B cell (primary cell): ENCODE measurements around the gene VPS25. TPM values are rescaled to one million over a fixed set of nuclear protein-coding genes. Genes with fewer than 3 reads are reported as not detected.

Source experiments
- ATAC-seq: fragments of 200-7000 bp; cut with Tn5 transposase; one replicate; pipeline ENCODE4 v1.10.0; 2021; ENCODE audit warnings: low read depth, mild to moderate bottlenecking, moderate number of reproducible peaks, moderate library complexity
- CTCF ChIA-PET: fragments of 350-600 bp; sonication (Branson Sonifier 250); formaldehyde crosslinking; loops from one replicate; lab custom pipeline; 2021; ENCODE audit warnings: antibody characterized with exemption, inconsistent platforms; lab: Charles Lee
- POLR2A ChIA-PET: fragments of 350-600 bp; sonication (Branson Sonifier 250); formaldehyde crosslinking; loops from one replicate; lab custom pipeline; 2021; ENCODE audit warnings: antibody characterized with exemption; lab: Charles Lee
- DNase-seq: peaks from one replicate; pipeline ENCODE4 v3.0.0; 2013
- H2AFZ ChIP-seq: 2 replicates; pipeline ENCODE4 v1.6.1; 2012; ENCODE audit warnings: mild to moderate bottlenecking, low read depth, low read length; ENCODE audit not compliant: insufficient read depth, poor library complexity, severe bottlenecking
- H3K27ac ChIP-seq, 2 donors: 1 replicate in 1 of 2; 2 replicates in 1 of 2; pipeline ENCODE4 v1.5.1; 2012 to 2013; ENCODE audit warnings: low read length in 2 of 2, mild to moderate bottlenecking in 2 of 2, moderate library complexity in 1 of 2
- H3K27me3 ChIP-seq, 4 experiments: fragments of 200-600 bp in 1 of 4; sonication (generic) in 1 of 4; replicated peaks in 1 of 4; 1 replicate in 2 of 4; 2 replicates in 2 of 4; pipeline versions ENCODE4 v1.6.1 to v1.7.0; 2013 to 2016; ENCODE audit warnings: low read length in 3 of 4, mild to moderate bottlenecking in 2 of 4, mixed read lengths in 1 of 4, moderate library complexity in 1 of 4; ENCODE audit not compliant: insufficient read depth in 4 of 4, control insufficient read depth in 3 of 4; ENCODE audit errors: control extremely low read depth in 1 of 4
- H3K36me3 ChIP-seq, 2 experiments: replicated peaks in 1 of 2; 1 replicate in 1 of 2; 2 replicates in 1 of 2; pipeline versions ENCODE4 v1.6.1 to v1.7.1; 2013; ENCODE audit warnings: low read length in 1 of 2; ENCODE audit not compliant: insufficient read depth in 2 of 2, control insufficient read depth in 1 of 2; ENCODE audit errors: control extremely low read depth in 1 of 2, extremely low read depth in 1 of 2
- H3K4me1 ChIP-seq, 2 donors: fragments of 200-600 bp in 1 of 2; sonication (generic) in 1 of 2; 1 replicate in 1 of 2; 2 replicates in 1 of 2; pipeline versions ENCODE4 v1.5.1 to v1.6.1; 2013 to 2017; ENCODE audit warnings: low read length in 2 of 2; ENCODE audit not compliant: control insufficient read depth in 2 of 2, insufficient read depth in 2 of 2
- H3K4me2 ChIP-seq: replicated peaks from 2 replicates; pipeline ENCODE3; 2012; ENCODE audit warnings: mild to moderate bottlenecking, low read depth, low read length; ENCODE audit not compliant: poor library complexity, severe bottlenecking
- H3K4me3 ChIP-seq, 5 experiments: fragments of 200-600 bp in 1 of 5; sonication (generic) in 1 of 5; 1 replicate in 3 of 5; 2 replicates in 2 of 5; pipeline versions ENCODE4 v1.5.1 to v1.7.0; 2011 to 2016; ENCODE audit warnings: low read length in 4 of 5, mild to moderate bottlenecking in 4 of 5, low read depth in 2 of 5, control low read depth in 1 of 5, moderate library complexity in 1 of 5; ENCODE audit not compliant: insufficient read depth in 1 of 5; ENCODE audit errors: control extremely low read depth in 1 of 5, extremely low read depth in 1 of 5
- H3K79me2 ChIP-seq: fragments of 200-600 bp; sonication (generic); one replicate; pipeline ENCODE4 v1.6.0; 2016; ENCODE audit warnings: low read length; ENCODE audit not compliant: control insufficient read depth, insufficient read depth
- H3K9ac ChIP-seq: fragments of 200-600 bp; sonication (generic); 2 replicates; pipeline ENCODE4 v1.6.1; 2017; ENCODE audit warnings: mild to moderate bottlenecking, low read length, moderate library complexity
- H3K9me3 ChIP-seq, 3 donors: one replicate each; pipeline versions ENCODE4 v1.6.1 to v1.7.1; 2013; ENCODE audit warnings: low read length in 2 of 3; ENCODE audit not compliant: control insufficient read depth in 2 of 3, insufficient read depth in 1 of 3; ENCODE audit errors: control extremely low read depth in 1 of 3
- H4K20me1 ChIP-seq: 2 replicates; pipeline ENCODE4 v1.6.0; 2012; ENCODE audit warnings: mild to moderate bottlenecking, low read length; ENCODE audit not compliant: insufficient read depth, control insufficient read depth, poor library complexity, severe bottlenecking
- H3K27ac Mint-ChIP-seq: one replicate; pipeline ENCODE4 v1.8.0; 2021; ENCODE audit warnings: mixed read lengths
- H3K27me3 Mint-ChIP-seq: one replicate; pipeline ENCODE4 v1.8.0; 2021; ENCODE audit warnings: mixed read lengths
- H3K4me1 Mint-ChIP-seq: one replicate; pipeline ENCODE4 v1.8.0; 2021; ENCODE audit warnings: mixed read lengths
- H3K4me3 Mint-ChIP-seq: one replicate; pipeline ENCODE4 v1.8.0; 2021; ENCODE audit warnings: mixed read lengths
- H3K9me3 Mint-ChIP-seq: one replicate; pipeline ENCODE4 v1.8.0; 2022; ENCODE audit warnings: mixed read lengths; ENCODE audit not compliant: insufficient read depth
- EZH2 ChIP-seq: IDR thresholded peaks from 2 replicates; pipeline ENCODE4 v1.6.1; 2012; ENCODE audit warnings: borderline replicate concordance, low read depth, mild to moderate bottlenecking, moderate library complexity, low read length; ENCODE audit not compliant: insufficient read depth, poor library complexity, severe bottlenecking
- WGBS: methylation state at CpG from one replicate; pipeline ENCODE4 v1.1.5; 2013; ENCODE audit warnings: missing lambda C conversion rate; ENCODE audit not compliant: insufficient coverage; 5-methylcytosine and 5-hydroxymethylcytosine counted together
- intact Hi-C: fragments of 100-400 bp; cut with micrococcal nuclease; formaldehyde crosslinking; loops from one replicate; pipeline ENCODE4 v1.10.0; 2022
- polyA plus RNA-seq: library from polyadenylated mRNA; depleted of rRNA; stranded (reverse); fragments of >200 nt; gene quantifications from 2 replicates; pipeline ENCODE4 v1.2.3, GENCODE V29; 2012
- total RNA-seq, 2 donors: library from RNA; stranded (reverse); fragments of 120-200 nt in 1 of 2; gene quantifications; 1 replicate in 1 of 2; 2 replicates in 1 of 2; pipeline versions ENCODE4 v1.2.3 to v1.2.4, GENCODE V29; 2013 to 2022
- TF ChIP-seq, protein P1 (sequence below): fragments of 200-600 bp; IDR thresholded peaks from one replicate; pipeline ENCODE4 v1.8.0; 2022; ENCODE audit warnings: antibody characterized with exemption, mild to moderate bottlenecking

Gene VPS25
- total and polyA plus RNA-seq, 2 donors (not counting 1 experiment from before 2014, with no cell fraction given), result 38.7 to 40.5 TPM

DNA sequence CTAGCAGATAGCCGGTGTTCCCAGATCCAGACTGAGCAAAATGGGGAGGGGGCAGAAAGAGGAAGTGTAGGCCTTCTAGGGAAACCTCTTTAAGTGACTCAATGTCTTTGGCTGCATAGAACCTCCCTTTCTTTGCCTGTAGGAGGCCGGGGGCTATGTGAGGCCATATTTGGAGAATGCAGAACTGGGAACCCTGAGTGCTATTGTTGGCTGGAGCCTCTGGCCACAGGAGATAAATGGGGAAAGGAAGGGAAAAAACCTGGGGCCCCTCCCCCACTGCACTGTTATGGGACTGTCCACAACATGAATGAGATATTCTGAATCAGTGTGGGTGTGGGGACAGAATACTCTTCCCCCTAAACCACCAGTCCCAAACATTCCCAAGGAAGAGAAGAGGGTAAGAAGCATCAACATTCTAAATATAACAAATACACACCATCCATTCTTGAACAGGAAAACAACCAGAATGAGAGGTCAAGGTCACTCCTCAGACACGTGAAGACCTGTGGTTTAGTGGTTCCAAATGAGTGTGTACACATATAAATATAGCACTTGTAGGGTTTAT lies 2.4 kb downstream of the VPS25 start:
- H3K36me3 ChIP-seq, result peaks cover 2 to 48% of the 10 kb centered on the region in 2 experiments
- ChIA-PET POLR2A (no interaction called here), CTCF (no interaction called here)
- peaks cover 0 to 5% (median under 1%) of the 10 kb centered on the region in 4 experiments for H3K27me3 ChIP-seq
- no peaks in the 10 kb centered on the region for H3K9me3 ChIP-seq
- intact Hi-C loops, result no loop called here
- H4K20me1 ChIP-seq, result no peaks in the 10 kb centered on the region
- ATAC-seq (no peak), DNase-seq (no peak)
- H3K4me1 ChIP-seq, result peaks cover 21 to 23% of the 10 kb centered on the region in 2 donors
- H3K4me1 Mint-ChIP-seq, result peaks cover 31% of the 10 kb centered on the region
- H3K4me2 ChIP-seq, result no peak overlapping the region
- H3K9me3 Mint-ChIP-seq, result no peaks in the 10 kb centered on the region
- peaks cover 7% of the 10 kb centered on the region for H3K27me3 Mint-ChIP-seq
- peak overlapping the region; percentile 15 for H3K27ac Mint-ChIP-seq
- H3K4me3 ChIP-seq, result no peak overlapping the region
- peaks cover 4% of the 10 kb centered on the region for H3K79me2 ChIP-seq
- 70% methylated on average over 2 of the region's 3 CpGs for WGBS
- no peak overlapping the region for H2AFZ ChIP-seq
- no peak overlapping the region for H3K9ac ChIP-seq
- H3K4me3 Mint-ChIP-seq, result peak overlapping the region; percentile 41
- no peak overlapping the region for H3K27ac ChIP-seq
- TF ChIP-seq, protein P1, sequence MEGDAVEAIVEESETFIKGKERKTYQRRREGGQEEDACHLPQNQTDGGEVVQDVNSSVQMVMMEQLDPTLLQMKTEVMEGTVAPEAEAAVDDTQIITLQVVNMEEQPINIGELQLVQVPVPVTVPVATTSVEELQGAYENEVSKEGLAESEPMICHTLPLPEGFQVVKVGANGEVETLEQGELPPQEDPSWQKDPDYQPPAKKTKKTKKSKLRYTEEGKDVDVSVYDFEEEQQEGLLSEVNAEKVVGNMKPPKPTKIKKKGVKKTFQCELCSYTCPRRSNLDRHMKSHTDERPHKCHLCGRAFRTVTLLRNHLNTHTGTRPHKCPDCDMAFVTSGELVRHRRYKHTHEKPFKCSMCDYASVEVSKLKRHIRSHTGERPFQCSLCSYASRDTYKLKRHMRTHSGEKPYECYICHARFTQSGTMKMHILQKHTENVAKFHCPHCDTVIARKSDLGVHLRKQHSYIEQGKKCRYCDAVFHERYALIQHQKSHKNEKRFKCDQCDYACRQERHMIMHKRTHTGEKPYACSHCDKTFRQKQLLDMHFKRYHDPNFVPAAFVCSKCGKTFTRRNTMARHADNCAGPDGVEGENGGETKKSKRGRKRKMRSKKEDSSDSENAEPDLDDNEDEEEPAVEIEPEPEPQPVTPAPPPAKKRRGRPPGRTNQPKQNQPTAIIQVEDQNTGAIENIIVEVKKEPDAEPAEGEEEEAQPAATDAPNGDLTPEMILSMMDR, result no peak
- TF ChIP-seq EZH2, result no peak

DNA sequence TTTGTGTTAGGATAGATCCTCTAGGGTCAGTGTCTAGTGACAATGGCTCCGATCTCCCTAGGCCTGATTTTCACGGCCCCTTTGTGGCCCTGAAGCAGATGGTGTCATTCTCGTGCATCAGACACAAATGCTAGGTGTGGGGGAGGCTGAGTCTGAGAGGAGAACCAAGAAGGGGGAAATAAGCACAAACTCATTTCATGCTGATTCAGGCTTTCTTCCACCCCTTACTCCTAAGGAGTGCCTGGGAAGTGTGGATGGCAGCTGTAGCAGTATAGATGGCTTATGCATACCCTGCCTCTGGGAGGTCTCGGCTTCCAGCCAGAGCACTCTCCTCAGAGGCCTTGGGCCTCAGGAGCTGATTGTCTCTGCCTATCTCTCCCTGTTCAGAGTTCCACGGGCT lies 5.3 kb downstream of the VPS25 start:
- Mint-ChIP-seq H3K4me1 (peaks cover 30% of the 10 kb centered on the region), H3K4me3 (no peak overlapping the region), H3K27me3 (peaks cover 29% of the 10 kb centered on the region), H3K27ac (no peak overlapping the region), H3K9me3 (no peaks in the 10 kb centered on the region)
- Histone ChIP-seq H3K79me2 (no peaks in the 10 kb centered on the region), H3K9me3 (peaks cover 0 to 11% (median 0%) of the 10 kb centered on the region in 3 donors), H3K4me1 (peaks cover 20 to 23% of the 10 kb centered on the region in 2 donors), H3K27me3 (peaks cover 0 to 33% (median 17%) of the 10 kb centered on the region in 4 experiments), H3K36me3 (peaks cover 2 to 48% of the 10 kb centered on the region in 2 experiments), H4K20me1 (no peaks in the 10 kb centered on the region), H2AFZ (no peak overlapping the region), H3K4me3 (no peak overlapping the region), H3K27ac (no peak overlapping the region), H3K4me2 (no peak overlapping the region), H3K9ac (no peak overlapping the region)
- TF ChIP-seq EZH2, result no peak
- TF ChIP-seq, protein P1, result no peak
- ChIA-PET POLR2A (no interaction called here), CTCF (no interaction called here)
- DNase-seq (no peak), ATAC-seq (no peak)
- intact Hi-C loops, result no loop called here
- WGBS, result 100% methylated on average over 1 of the region's 5 CpGs
